SU-DHL-6 (cell line): ENCODE measurements around the gene APBB2.

Experiments
- H2AFZ ChIP-seq: fragments of 200-600 bp; sonication (generic); 2 replicates; pipeline ENCODE4 v1.6.1; 2014; ENCODE audit warnings: low read depth, mild to moderate bottlenecking, moderate library complexity, mixed read lengths, antibody characterized with exemption, low read length; ENCODE audit not compliant: severe bottlenecking
- H3F3A ChIP-seq: fragments of 200-600 bp; shearing (Covaris generic); 2 replicates; pipeline ENCODE4 v1.6.0; 2016; ENCODE audit warnings: antibody characterized with exemption, mild to moderate bottlenecking; ENCODE audit not compliant: insufficient read depth
- H3K27ac ChIP-seq: fragments of 200-600 bp; sonication (generic); 2 replicates; pipeline ENCODE4 v1.5.1; 2016; ENCODE audit warnings: low read depth, mild to moderate bottlenecking, low read length, moderate library complexity, mixed read lengths
- H3K27me3 ChIP-seq: fragments of 200-600 bp; sonication (generic), shearing (Covaris generic); 2 replicates; pipeline ENCODE4 v1.6.0; 2014; ENCODE audit warnings: mild to moderate bottlenecking, low read length
- H3K36me3 ChIP-seq: fragments of 200-600 bp; sonication (generic); 2 replicates; pipeline ENCODE4 v1.6.1; 2014; ENCODE audit warnings: mild to moderate bottlenecking, low read length, mixed read lengths
- H3K4me2 ChIP-seq: fragments of 300-600, 200-600 bp; shearing (Covaris generic), sonication (generic); 2 replicates; pipeline ENCODE4 v1.6.0; 2014; ENCODE audit warnings: low read length, low read depth, mild to moderate bottlenecking; ENCODE audit not compliant: poor library complexity, severe bottlenecking
- H3K4me3 ChIP-seq: fragments of 200-600 bp; sonication (generic); 2 replicates; pipeline ENCODE4 v1.5.1; 2014; ENCODE audit warnings: antibody characterized with exemption, low read length, mild to moderate bottlenecking, mixed read lengths; ENCODE audit not compliant: insufficient read depth, poor library complexity, severe bottlenecking
- H3K79me2 ChIP-seq: fragments of 200-600 bp; sonication (generic); 2 replicates; pipeline ENCODE4 v1.6.1; 2014; ENCODE audit warnings: mild to moderate bottlenecking, low read length, moderate library complexity; ENCODE audit not compliant: insufficient read depth
- H3K9ac ChIP-seq: fragments of 200-600 bp; sonication (generic); 2 replicates; pipeline ENCODE4 v1.7.0; 2014; ENCODE audit warnings: mild to moderate bottlenecking, low read length
- H3K9me2 ChIP-seq: fragments of 200-600 bp; sonication (generic); replicated peaks from 2 replicates; pipeline ENCODE4 v1.6.1; 2014; ENCODE audit warnings: low read length; ENCODE audit not compliant: insufficient read depth
- H3K9me3 ChIP-seq: fragments of 200-600 bp; sonication (generic); 2 replicates; pipeline ENCODE4 v1.6.1; 2014; ENCODE audit warnings: low read length, mixed read lengths; ENCODE audit not compliant: insufficient read depth
- H4K20me1 ChIP-seq: fragments of 200-600 bp; sonication (generic); 2 replicates; pipeline ENCODE4 v1.6.1; 2014; ENCODE audit warnings: low read depth, mild to moderate bottlenecking, antibody characterized with exemption, low read length, moderate library complexity, mixed read lengths
- EZH2phosphoT487 ChIP-seq: fragments of 200-600 bp; sonication (generic), shearing (Covaris generic); conservative IDR thresholded peaks from 2 replicates; pipeline ENCODE4 v1.6.1; 2018; ENCODE audit warnings: mild to moderate bottlenecking, antibody characterized with exemption, low read length, moderate library complexity, mixed read lengths
- TF ChIP-seq, protein P1 (sequence below): fragments of 200-600 bp; sonication (generic); IDR thresholded peaks from one replicate; pipeline ENCODE4 v1.5.1; 2017; ENCODE audit warnings: antibody characterized with exemption, mild to moderate bottlenecking, low read length, moderate library complexity; ENCODE audit not compliant: insufficient read depth, poor library complexity, severe bottlenecking

APBB2 gene

DNA sequence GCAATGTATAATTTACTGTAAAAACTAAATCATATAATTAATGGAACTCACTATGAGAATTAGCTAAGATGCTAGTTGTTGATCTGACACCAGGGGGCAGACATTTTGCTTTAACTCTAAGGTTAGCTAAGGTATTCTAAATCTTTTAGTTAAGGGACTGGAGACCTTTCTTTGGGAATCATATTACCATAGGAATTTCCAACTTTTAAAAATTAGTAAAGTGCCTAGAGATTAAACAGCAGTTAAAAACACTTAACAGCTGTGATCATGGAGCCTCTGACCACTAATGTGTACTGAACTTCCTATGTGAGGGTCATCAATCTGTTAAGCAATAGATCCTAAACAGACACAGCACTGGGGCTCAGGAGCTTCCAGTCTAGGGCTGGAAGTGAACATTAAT is 238.0 kb downstream of the APBB2 start:
- no peaks in the 10 kb centered on the region for H3K79me2 ChIP-seq
- H3K27ac ChIP-seq = peak overlapping the region; percentile 68; the same call in 1 of the 2 replicates
- H3K9me3 ChIP-seq = no peaks in the 10 kb centered on the region
- no peaks in the 10 kb centered on the region for H3K27me3 ChIP-seq
- TF ChIP-seq EZH2phosphoT487 = no peak
- TF ChIP-seq, protein P1, sequence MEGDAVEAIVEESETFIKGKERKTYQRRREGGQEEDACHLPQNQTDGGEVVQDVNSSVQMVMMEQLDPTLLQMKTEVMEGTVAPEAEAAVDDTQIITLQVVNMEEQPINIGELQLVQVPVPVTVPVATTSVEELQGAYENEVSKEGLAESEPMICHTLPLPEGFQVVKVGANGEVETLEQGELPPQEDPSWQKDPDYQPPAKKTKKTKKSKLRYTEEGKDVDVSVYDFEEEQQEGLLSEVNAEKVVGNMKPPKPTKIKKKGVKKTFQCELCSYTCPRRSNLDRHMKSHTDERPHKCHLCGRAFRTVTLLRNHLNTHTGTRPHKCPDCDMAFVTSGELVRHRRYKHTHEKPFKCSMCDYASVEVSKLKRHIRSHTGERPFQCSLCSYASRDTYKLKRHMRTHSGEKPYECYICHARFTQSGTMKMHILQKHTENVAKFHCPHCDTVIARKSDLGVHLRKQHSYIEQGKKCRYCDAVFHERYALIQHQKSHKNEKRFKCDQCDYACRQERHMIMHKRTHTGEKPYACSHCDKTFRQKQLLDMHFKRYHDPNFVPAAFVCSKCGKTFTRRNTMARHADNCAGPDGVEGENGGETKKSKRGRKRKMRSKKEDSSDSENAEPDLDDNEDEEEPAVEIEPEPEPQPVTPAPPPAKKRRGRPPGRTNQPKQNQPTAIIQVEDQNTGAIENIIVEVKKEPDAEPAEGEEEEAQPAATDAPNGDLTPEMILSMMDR = peak; percentile 77
- H2AFZ ChIP-seq = no peak overlapping the region
- H3K9ac ChIP-seq = no peak overlapping the region
- H3K36me3 ChIP-seq = no peaks in the 10 kb centered on the region
- H4K20me1 ChIP-seq = no peaks in the 10 kb centered on the region
- H3K4me2 ChIP-seq = no peak overlapping the region
- no peaks in the 10 kb centered on the region for H3K9me2 ChIP-seq
- H3F3A ChIP-seq = 0 out of 2 replicates have a peak, but pooled peaks cover 16% of the 10 kb centered on the region
- no peak overlapping the region for H3K4me3 ChIP-seq

DNA sequence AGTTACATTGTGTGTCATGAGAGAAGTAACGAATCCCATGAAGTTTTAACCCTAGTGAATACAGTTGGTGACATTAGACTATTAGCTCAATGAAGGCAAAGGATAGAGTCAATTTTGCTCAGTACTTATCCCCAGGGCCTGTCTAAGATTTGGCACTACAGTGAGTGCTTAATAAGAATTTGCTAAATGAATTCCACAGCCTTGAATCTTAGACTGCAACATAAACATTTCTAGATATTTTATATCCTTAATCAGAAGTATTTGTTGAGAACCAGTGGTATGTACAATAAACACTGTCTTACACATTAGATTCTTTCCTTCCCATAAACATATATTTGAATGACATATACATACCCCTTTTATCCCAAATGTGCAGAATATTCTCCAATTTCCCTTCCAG is 241.6 kb downstream of the APBB2 start:
- H3K36me3 ChIP-seq = no peaks in the 10 kb centered on the region
- no peaks in the 10 kb centered on the region for H3K79me2 ChIP-seq
- H3K9ac ChIP-seq = no peak overlapping the region
- H3K27ac ChIP-seq = no peak overlapping the region
- H3K27me3 ChIP-seq = no peaks in the 10 kb centered on the region
- no peak for TF ChIP-seq EZH2phosphoT487
- TF ChIP-seq, protein P1 = no peak
- no peaks in the 10 kb centered on the region for H3K9me2 ChIP-seq
- H2AFZ ChIP-seq = no peak overlapping the region
- no peak overlapping the region for H3K4me2 ChIP-seq
- no peaks in the 10 kb centered on the region for H3K9me3 ChIP-seq
- H4K20me1 ChIP-seq = no peaks in the 10 kb centered on the region
- 0 out of 2 replicates have a peak, but pooled peaks cover 7% of the 10 kb centered on the region for H3F3A ChIP-seq
- no peak overlapping the region for H3K4me3 ChIP-seq

DNA sequence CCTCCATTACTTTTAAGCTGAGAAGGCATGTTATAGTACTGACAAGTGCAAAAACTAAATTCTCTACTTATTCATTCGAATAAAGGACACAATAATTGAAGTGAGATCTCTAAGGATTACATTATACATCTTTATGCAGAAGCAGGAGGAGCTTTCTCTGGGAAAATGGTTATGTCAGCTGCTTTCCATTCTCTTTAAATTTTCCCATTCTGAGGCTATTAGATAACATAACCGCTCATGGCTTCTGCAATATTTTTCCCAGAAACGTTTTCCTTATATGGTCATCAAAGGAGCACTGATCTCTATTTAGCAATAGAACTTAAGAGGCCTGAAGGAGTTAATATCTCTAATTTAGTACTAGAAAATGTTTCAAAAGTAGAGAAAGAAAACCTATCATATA is 243.0 kb downstream of the APBB2 start:
- TF ChIP-seq, protein P1 = no peak
- TF ChIP-seq EZH2phosphoT487 = no peak
- Histone ChIP-seq H3K27ac (no peak overlapping the region), H3K9ac (no peak overlapping the region), H3K27me3 (no peaks in the 10 kb centered on the region), H3K9me3 (0 out of 2 replicates have a peak, but pooled peaks cover 5% of the 10 kb centered on the region), H3F3A (no peaks in the 10 kb centered on the region), H3K4me2 (no peak overlapping the region), H3K79me2 (no peaks in the 10 kb centered on the region), H2AFZ (no peak overlapping the region), H3K36me3 (no peaks in the 10 kb centered on the region), H3K4me3 (no peak overlapping the region), H3K9me2 (no peaks in the 10 kb centered on the region), H4K20me1 (no peaks in the 10 kb centered on the region)
